Hepatocyte (in vitro differentiated cells): ENCODE data around the gene IFNA1.

Experiments used
- EZH2 ChIP-seq: fragments of 200-600 bp; sonication (generic); IDR thresholded peaks from 2 replicates; pipeline ENCODE4 v1.6.1; 2016; ENCODE audit warnings: antibody characterized with exemption, mild to moderate bottlenecking, borderline replicate concordance
- TF ChIP-seq, protein P1 (sequence below): fragments of 200-600 bp; sonication (generic); IDR thresholded peaks from 2 replicates; pipeline ENCODE4 v1.5.1; 2016; ENCODE audit warnings: antibody characterized with exemption, mild to moderate bottlenecking; ENCODE audit not compliant: poor library complexity

DNA sequence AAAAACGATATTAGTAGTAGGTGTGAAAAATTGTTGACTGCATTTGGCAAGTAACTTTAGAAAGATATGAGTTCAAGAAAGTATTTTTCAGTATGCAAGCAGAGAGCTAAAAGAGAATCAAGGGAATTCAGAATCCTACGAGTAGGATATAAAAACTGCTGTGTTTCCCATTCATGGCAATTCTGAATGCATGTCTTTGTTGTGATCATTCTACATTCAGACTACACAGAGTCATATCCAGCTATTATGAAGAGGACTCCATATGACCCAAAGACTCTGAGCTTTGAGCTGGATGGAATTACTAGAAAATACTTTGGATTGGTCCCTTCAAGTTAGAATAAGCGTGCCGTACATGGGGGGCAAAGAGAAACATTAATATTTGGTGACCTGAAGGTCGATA is 29.9 kb downstream of the IFNA1 start:
- TF ChIP-seq, protein P1, sequence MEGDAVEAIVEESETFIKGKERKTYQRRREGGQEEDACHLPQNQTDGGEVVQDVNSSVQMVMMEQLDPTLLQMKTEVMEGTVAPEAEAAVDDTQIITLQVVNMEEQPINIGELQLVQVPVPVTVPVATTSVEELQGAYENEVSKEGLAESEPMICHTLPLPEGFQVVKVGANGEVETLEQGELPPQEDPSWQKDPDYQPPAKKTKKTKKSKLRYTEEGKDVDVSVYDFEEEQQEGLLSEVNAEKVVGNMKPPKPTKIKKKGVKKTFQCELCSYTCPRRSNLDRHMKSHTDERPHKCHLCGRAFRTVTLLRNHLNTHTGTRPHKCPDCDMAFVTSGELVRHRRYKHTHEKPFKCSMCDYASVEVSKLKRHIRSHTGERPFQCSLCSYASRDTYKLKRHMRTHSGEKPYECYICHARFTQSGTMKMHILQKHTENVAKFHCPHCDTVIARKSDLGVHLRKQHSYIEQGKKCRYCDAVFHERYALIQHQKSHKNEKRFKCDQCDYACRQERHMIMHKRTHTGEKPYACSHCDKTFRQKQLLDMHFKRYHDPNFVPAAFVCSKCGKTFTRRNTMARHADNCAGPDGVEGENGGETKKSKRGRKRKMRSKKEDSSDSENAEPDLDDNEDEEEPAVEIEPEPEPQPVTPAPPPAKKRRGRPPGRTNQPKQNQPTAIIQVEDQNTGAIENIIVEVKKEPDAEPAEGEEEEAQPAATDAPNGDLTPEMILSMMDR, result no peak
- no peak for TF ChIP-seq EZH2
